HAP-1 (cell line): Measurements from ENCODE around the gene TNRC6B.
"Not testable (repeated sequence)": the region's sequence is repeated elsewhere in the genome, so short reads cannot be mapped to it uniquely, and the experiment has no call there.

ENCODE experiments used
- DNase-seq, 2 experiments: peaks; one replicate each; pipeline ENCODE4 v3.0.0-alpha.2; 2016 to 2020; ENCODE audit warnings: low spot score in 2 of 2
- H3K27me3 ChIP-seq: fragments of 250-450 bp; sonication (Bioruptor Pico); 2 replicates; pipeline ENCODE4 v1.5.1; 2020; ENCODE audit warnings: low read depth, mild to moderate bottlenecking, moderate library complexity
- H3K36me3 ChIP-seq: fragments of 250-450 bp; sonication (Bioruptor Pico); replicated peaks from 2 replicates; pipeline ENCODE4 v1.5.1; 2020; ENCODE audit warnings: mild to moderate bottlenecking
- H3K4me1 ChIP-seq: fragments of 250-450 bp; sonication (Bioruptor Pico); 2 replicates; pipeline ENCODE4 v1.5.1; 2020; ENCODE audit warnings: mild to moderate bottlenecking
- H3K4me3 ChIP-seq: fragments of 250-450 bp; sonication (Bioruptor Pico); 2 replicates; pipeline ENCODE4 v1.5.1; 2020; ENCODE audit warnings: mild to moderate bottlenecking, moderate library complexity
- H3K9me3 ChIP-seq: fragments of 250-450 bp; sonication (Bioruptor Pico); 2 replicates; pipeline ENCODE4 v1.5.1; 2020; ENCODE audit warnings: mild to moderate bottlenecking, moderate library complexity
- in situ Hi-C: fragments of 300-500 bp; cut with MboI; formaldehyde crosslinking; loops from 3 replicates; pipeline ENCODE4 v1.14.3; 2020; ENCODE audit warnings: low sequenced_read_pairs, inconsistent platforms, mixed read lengths

TNRC6B gene

GRCh38 chr22:40374567-40374966, 196.8 kb downstream of the TNRC6B start:
- H3K9me3 ChIP-seq, result no peaks in the 10 kb centered on the region
- in situ Hi-C loops, result no loop called here
- H3K4me3 ChIP-seq, result no peak overlapping the region
- no peaks in the 10 kb centered on the region for H3K27me3 ChIP-seq
- H3K4me1 ChIP-seq, result peaks cover 4% of the 10 kb centered on the region; the same call in 1 of the 2 replicates
- no peak for DNase-seq
- peaks cover 15% of the 10 kb centered on the region for H3K36me3 ChIP-seq

GRCh38 chr22:40376149-40376548, 198.4 kb downstream of the TNRC6B start:
- Histone ChIP-seq H3K27me3 (no peaks in the 10 kb centered on the region), H3K4me3 (no peak overlapping the region), H3K9me3 (no peaks in the 10 kb centered on the region), H3K4me1 (peaks cover 4% of the 10 kb centered on the region; the same call in 1 of the 2 replicates), H3K36me3 (peaks cover 8% of the 10 kb centered on the region)
- in situ Hi-C loops, result no loop called here
- no peak for DNase-seq

GRCh38 chr22:40377931-40378330, 200.2 kb downstream of the TNRC6B start:
- H3K4me1 ChIP-seq, result no peaks in the 10 kb centered on the region
- no peaks in the 10 kb centered on the region for H3K9me3 ChIP-seq
- in situ Hi-C loops, result no loop called here
- H3K36me3 ChIP-seq, result peaks cover 1% of the 10 kb centered on the region; the same call in 1 of the 2 replicates
- H3K27me3 ChIP-seq, result no peaks in the 10 kb centered on the region
- no peak for DNase-seq
- no peak overlapping the region for H3K4me3 ChIP-seq

GRCh38 chr22:40378448-40378847, 200.7 kb downstream of the TNRC6B start:
- H3K9me3 ChIP-seq, H3K4me3 ChIP-seq, H3K27me3 ChIP-seq, DNase-seq, H3K4me1 ChIP-seq, H3K36me3 ChIP-seq, in situ Hi-C loops: not testable (repeated sequence)

GRCh38 chr22:40381461-40381860, 203.7 kb downstream of the TNRC6B start:
- no peak for DNase-seq
- H3K4me3 ChIP-seq, result no peak overlapping the region
- no peaks in the 10 kb centered on the region for H3K4me1 ChIP-seq
- no peaks in the 10 kb centered on the region for H3K9me3 ChIP-seq
- in situ Hi-C loops, result no loop called here
- H3K27me3 ChIP-seq, result no peaks in the 10 kb centered on the region
- H3K36me3 ChIP-seq, result no peaks in the 10 kb centered on the region

GRCh38 chr22:40383905-40384304, 206.2 kb downstream of the TNRC6B start:
- H3K4me1 ChIP-seq, result no peaks in the 10 kb centered on the region
- DNase-seq, result no peak
- H3K4me3 ChIP-seq, result no peak overlapping the region
- H3K27me3 ChIP-seq, result no peaks in the 10 kb centered on the region
- H3K36me3 ChIP-seq, result no peaks in the 10 kb centered on the region
- in situ Hi-C loops, result no loop called here
- no peaks in the 10 kb centered on the region for H3K9me3 ChIP-seq

- Histone ChIP-seq H3K4me1 (no peaks in the 10 kb centered on the region), H3K4me3 (no peak overlapping the region), H3K27me3 (no peaks in the 10 kb centered on the region), H3K36me3 (no peaks in the 10 kb centered on the region), H3K9me3 (no peaks in the 10 kb centered on the region)
- in situ Hi-C loops, result no loop called here
- DNase-seq, result no peak
Observed at GRCh38 chr22:40385036-40385782, 207.5 kb downstream of the TNRC6B start.
